PFSK-1 (cell line): ENCODE measurements around the gene NR1I3.

Experiments
- FOXP2 ChIP-seq: optimal IDR thresholded peaks from 2 replicates; pipeline ENCODE3; 2011; ENCODE audit warnings: borderline replicate concordance, control low read depth, inconsistent platforms; ENCODE audit not compliant: insufficient read depth; ENCODE audit errors: extremely low read length, extremely low read depth
- POLR2AphosphoS5 ChIP-seq: IDR thresholded peaks from 2 replicates; pipeline ENCODE4 v1.6.1; 2012; ENCODE audit warnings: low read depth, mild to moderate bottlenecking, control low read depth, low read length, moderate library complexity
- REST ChIP-seq, 2 experiments: IDR thresholded peaks; 2 replicates each; pipeline versions ENCODE4 v1.6.1 to v1.8.0; 2011 to 2012; ENCODE audit warnings: low read depth in 2 of 2, low read length in 2 of 2, control low read depth in 1 of 2, inconsistent platforms in 1 of 2, mild to moderate bottlenecking in 1 of 2, moderate library complexity in 1 of 2; ENCODE audit not compliant: insufficient read depth in 1 of 2
- SIN3A ChIP-seq: IDR thresholded peaks from 2 replicates; pipeline ENCODE4 v1.6.1; 2012; ENCODE audit warnings: mild to moderate bottlenecking, low read length, moderate library complexity, borderline replicate concordance; ENCODE audit not compliant: insufficient read depth
- TAF1 ChIP-seq: IDR thresholded peaks from 2 replicates; pipeline ENCODE4 v1.6.1; 2012; ENCODE audit warnings: low read length, control low read depth, borderline replicate concordance; ENCODE audit not compliant: insufficient read depth

NR1I3 gene

GRCh38 chr1:161225534-161226319 is 12.3 kb downstream of the NR1I3 start, which contains the start of gene TOMM40L:
TSS of gene TOMM40L (plus strand) at chr1:161226060. CDS start at chr1:161226490, 430 bp downstream.
- TF ChIP-seq TAF1 (peak; percentile 94), REST (IDR thresholded peaks at IDR 0.05; ENCODE audit: insufficient read depth in 1 of 2, low read depth in 2 of 2, low read length in 2 of 2) (peak in 1 of 2 experiments; percentile 26; a peak in 1 of 4 replicates), POLR2AphosphoS5 (no peak; the same call in 1 of the 2 replicates), FOXP2 (no peak)

GRCh38 chr1:161225178-161225533 is 12.8 kb downstream of the NR1I3 start:
- TF ChIP-seq SIN3A, result no peak
- TF ChIP-seq POLR2AphosphoS5, result no peak
- no peak for TF ChIP-seq FOXP2
- no peak for TF ChIP-seq REST (IDR thresholded peaks at IDR 0.05; ENCODE audit: insufficient read depth in 1 of 2, low read depth in 2 of 2, low read length in 2 of 2)
- no peak for TF ChIP-seq TAF1

GRCh38 chr1:161223805-161224694 is 14.0 kb downstream of the NR1I3 start:
- TF ChIP-seq TAF1 (no peak), REST (IDR thresholded peaks at IDR 0.05; ENCODE audit: insufficient read depth in 1 of 2, low read depth in 2 of 2, low read length in 2 of 2) (no peak), SIN3A (no peak), FOXP2 (no peak), POLR2AphosphoS5 (no peak)

GRCh38 chr1:161222175-161223019 is 15.6 kb downstream of the NR1I3 start:
- TF ChIP-seq SIN3A, result no peak

- no peak for TF ChIP-seq TAF1
Measured at GRCh38 chr1:161220002-161220401, 18.0 kb downstream of the NR1I3 start.
